K562 (cell line): ENCODE data around the gene SLC25A51. TPM values are rescaled to one million over a fixed set of nuclear protein-coding genes. Genes with fewer than 3 reads are reported as not detected.
A peak's percentile ranks its signal among the peaks of the same experiment; 100 is the strongest.

ENCODE experiments used
- CBX1 ChIP-seq: sonication (generic); IDR thresholded peaks from 2 replicates; pipeline ENCODE4 v1.6.1; 2016; ENCODE audit warnings: antibody characterized with exemption, low read depth, mild to moderate bottlenecking
- DMBX1 ChIP-seq: fragments of 250-450 bp; sonication (Bioruptor Pico); IDR thresholded peaks from 2 replicates; pipeline ENCODE4 v1.8.0; 2022; ENCODE audit warnings: inconsistent platforms, mild to moderate bottlenecking, moderate library complexity, borderline replicate concordance
- L3MBTL2 ChIP-seq: fragments of 450-650 bp; IDR thresholded peaks from 2 replicates; pipeline ENCODE4 v1.6.1; 2016; ENCODE audit warnings: mild to moderate bottlenecking, moderate library complexity
- MECOM ChIP-seq: fragments of 250-450 bp; sonication (Bioruptor Pico); IDR thresholded peaks from 2 replicates; pipeline ENCODE4 v1.8.0; 2022; ENCODE audit warnings: inconsistent platforms
- MEF2D ChIP-seq: conservative IDR thresholded peaks from 2 replicates; pipeline ENCODE4 v1.6.1; 2016; ENCODE audit warnings: low read depth, missing genetic modification characterization, missing compliant biosample characterization
- PHF20 ChIP-seq: fragments of 450-650 bp; IDR thresholded peaks from 2 replicates; pipeline ENCODE4 v1.6.1; 2018; ENCODE audit not compliant: partially characterized antibody
- PHF21A ChIP-seq: fragments of 450-650 bp; IDR thresholded peaks from 2 replicates; pipeline ENCODE4 v1.6.1; 2017; ENCODE audit warnings: low read depth, borderline replicate concordance
- SMAD2 ChIP-seq: fragments of 150-350 bp; IDR thresholded peaks from 2 replicates; pipeline ENCODE4 v1.6.1; 2014; ENCODE audit warnings: low read depth, mild to moderate bottlenecking, low read length
- SRSF3 ChIP-seq: fragments of 200-400 bp; formaldehyde crosslinking; IDR thresholded peaks from 2 replicates; pipeline ENCODE4 v1.6.1; 2016; ENCODE audit warnings: mild to moderate bottlenecking, low read length, moderate library complexity; ENCODE audit not compliant: insufficient read depth
- TOE1 ChIP-seq, 2 experiments: fragments of 450-650 bp in 1 of 2; sonication (generic) in 1 of 2; formaldehyde crosslinking in 1 of 2; IDR thresholded peaks; 2 replicates each; pipeline versions ENCODE4 v1.7.1 to v1.8.0; 2016 to 2022; ENCODE audit warnings: borderline replicate concordance in 2 of 2, mild to moderate bottlenecking in 2 of 2, antibody characterized with exemption in 1 of 2, inconsistent platforms in 1 of 2, low read depth in 1 of 2, missing genetic modification reagents in 1 of 2, moderate library complexity in 1 of 2
- ZNF174 ChIP-seq: fragments of 250-450 bp; sonication (Bioruptor Pico); IDR thresholded peaks from 2 replicates; pipeline ENCODE4 v1.4.0; 2020; ENCODE audit warnings: mild to moderate bottlenecking
- ZNF253 ChIP-seq: fragments of 250-450 bp; sonication (Bioruptor Pico); conservative IDR thresholded peaks from 2 replicates; pipeline ENCODE4 v1.6.1; 2021; ENCODE audit warnings: mild to moderate bottlenecking
- ZNF324 ChIP-seq: fragments of 250-450 bp; sonication (Bioruptor Pico); IDR thresholded peaks from 2 replicates; pipeline ENCODE4 v1.4.0; 2020; ENCODE audit warnings: mild to moderate bottlenecking
- ZNF780A ChIP-seq: fragments of 250-450 bp; sonication (Bioruptor Pico); IDR thresholded peaks from 2 replicates; pipeline ENCODE4 v1.5.0; 2021; ENCODE audit warnings: mild to moderate bottlenecking
- polyA plus RNA-seq, 8 experiments: library from polyadenylated mRNA; depleted of rRNA in 4 of 8; stranded (reverse) in 5 of 8; unstranded in 3 of 8; fragments of >200 nt; fragmentation: Nextera tagmentation in 2 of 8; fragmentation: Illumina TruSeq in 1 of 8; extraction: Ambion mirVana in 2 of 8; extraction: Trizol in 1 of 8; gene quantifications; 2 replicates each; pipeline versions ENCODE4 v1.2.1 to v1.2.3, GENCODE V29; 2011 to 2014; ENCODE audit warnings: inconsistent platforms in 1 of 8, missing spikeins in 1 of 8
- total RNA-seq, 7 experiments: library from RNA; depleted of rRNA in 6 of 7; stranded (reverse); fragments of >200 nt in 6 of 7; fragmentation: Illumina TruSeq in 2 of 7; extraction: Trizol in 2 of 7; gene quantifications; 2 replicates each; pipeline versions ENCODE4 v1.2.1 to v1.2.3, GENCODE V29; 2011 to 2021; ENCODE audit warnings: low replicate concordance in 1 of 7
- TF ChIP-seq, protein P1 (sequence below): fragments of 250-450 bp; sonication (Bioruptor Pico); IDR thresholded peaks from 2 replicates; pipeline ENCODE4 v1.8.0; 2021; ENCODE audit warnings: moderate library complexity, mild to moderate bottlenecking, inconsistent platforms
- TF ChIP-seq, protein P2 (sequence below), 2 experiments: fragments of 450-650 bp; IDR thresholded peaks; 2 replicates each; pipeline ENCODE4 v1.6.1; 2018; ENCODE audit warnings: mild to moderate bottlenecking in 2 of 2, low read depth in 1 of 2; ENCODE audit not compliant: partially characterized antibody in 2 of 2
- TF ChIP-seq, protein P3 (sequence below), 2 experiments: fragments of 450-650 bp in 1 of 2; IDR thresholded peaks; 2 replicates each; pipeline ENCODE4 v1.6.1; 2011 to 2017; ENCODE audit warnings: low read depth in 2 of 2, antibody characterized with exemption in 1 of 2, borderline replicate concordance in 1 of 2, low read length in 1 of 2, mild to moderate bottlenecking in 1 of 2, mixed read lengths in 1 of 2; ENCODE audit not compliant: control insufficient read depth in 1 of 2

The SLC25A51 gene
- total and polyA plus RNA-seq, 9 of the 15 experiments (the other 6 are each of a cell fraction or from before 2014, with no cell fraction given) = 9.1 to 40.7 (median 24.5) TPM

DNA sequence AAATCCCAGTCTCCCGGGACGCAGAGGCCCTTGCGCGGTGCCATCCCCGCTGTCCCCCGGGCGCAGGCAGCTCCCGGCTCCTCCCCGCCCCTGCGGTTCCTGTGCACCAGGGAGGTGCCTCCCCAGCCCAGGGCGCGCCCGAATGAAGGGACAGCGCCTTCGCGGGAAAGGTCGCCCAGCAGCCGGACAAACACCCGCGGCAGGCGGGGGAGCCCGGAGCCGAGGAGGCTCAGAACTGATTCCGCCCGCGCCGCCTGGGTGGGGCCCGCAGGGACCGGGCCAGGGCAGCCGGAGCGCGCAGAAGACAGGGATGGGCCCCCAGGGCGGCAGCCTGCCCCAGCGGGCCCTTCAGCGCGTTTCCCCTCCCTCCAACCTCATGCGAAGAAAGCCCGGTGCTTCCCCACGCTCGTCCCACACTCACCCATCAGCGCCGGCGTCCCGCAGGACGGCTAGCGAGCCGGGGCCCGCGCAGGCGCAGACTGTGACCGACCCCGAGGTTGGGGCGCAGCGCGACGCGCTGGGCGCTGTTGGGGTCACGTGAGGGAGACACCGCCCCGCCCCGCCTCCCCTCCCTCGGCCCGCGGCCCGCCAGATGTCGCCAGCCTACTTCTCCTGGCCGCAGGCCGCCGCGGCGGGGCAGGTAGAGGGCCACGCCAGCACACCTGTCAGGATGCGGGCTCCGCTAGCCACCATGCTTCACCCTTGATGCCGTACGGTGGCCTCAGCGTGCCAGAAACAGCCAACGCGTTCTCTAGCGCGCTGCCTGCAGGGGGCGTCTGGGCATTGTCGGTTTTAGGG lies at the start of gene SLC25A51 (continued):
- TF ChIP-seq, protein P1, sequence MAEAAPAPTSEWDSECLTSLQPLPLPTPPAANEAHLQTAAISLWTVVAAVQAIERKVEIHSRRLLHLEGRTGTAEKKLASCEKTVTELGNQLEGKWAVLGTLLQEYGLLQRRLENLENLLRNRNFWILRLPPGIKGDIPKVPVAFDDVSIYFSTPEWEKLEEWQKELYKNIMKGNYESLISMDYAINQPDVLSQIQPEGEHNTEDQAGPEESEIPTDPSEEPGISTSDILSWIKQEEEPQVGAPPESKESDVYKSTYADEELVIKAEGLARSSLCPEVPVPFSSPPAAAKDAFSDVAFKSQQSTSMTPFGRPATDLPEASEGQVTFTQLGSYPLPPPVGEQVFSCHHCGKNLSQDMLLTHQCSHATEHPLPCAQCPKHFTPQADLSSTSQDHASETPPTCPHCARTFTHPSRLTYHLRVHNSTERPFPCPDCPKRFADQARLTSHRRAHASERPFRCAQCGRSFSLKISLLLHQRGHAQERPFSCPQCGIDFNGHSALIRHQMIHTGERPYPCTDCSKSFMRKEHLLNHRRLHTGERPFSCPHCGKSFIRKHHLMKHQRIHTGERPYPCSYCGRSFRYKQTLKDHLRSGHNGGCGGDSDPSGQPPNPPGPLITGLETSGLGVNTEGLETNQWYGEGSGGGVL (CRISPR knock-in tag) = no peak
- TF ChIP-seq ZNF324 (CRISPR knock-in tag) (0 out of 2 replicates have a peak, but pooled peaks have one; percentile 36), SMAD2 (no peak), ZNF253 (CRISPR knock-in tag) (no peak), MECOM (CRISPR knock-in tag) (peak; percentile 50; the same call in 1 of the 2 replicates), PHF21A (peak; percentile 69; the same call in 1 of the 2 replicates), ZNF780A (CRISPR knock-in tag) (no peak), TOE1 (IDR thresholded peaks at IDR 0.05; ENCODE audit: borderline replicate concordance) (peak; percentile 95), TOE1 (CRISPR knock-in tag; IDR thresholded peaks at IDR 0.05; ENCODE audit: borderline replicate concordance, low read depth) (no peak), SRSF3 (no peak), CBX1 (peak; percentile 89), PHF20 (peak; percentile 85), L3MBTL2 (peak; percentile 94), ZNF174 (CRISPR knock-in tag) (no peak), MEF2D (tag) (no peak), DMBX1 (CRISPR knock-in tag) (peak; percentile 78; the same call in 1 of the 2 replicates)
- TF ChIP-seq, protein P2, sequence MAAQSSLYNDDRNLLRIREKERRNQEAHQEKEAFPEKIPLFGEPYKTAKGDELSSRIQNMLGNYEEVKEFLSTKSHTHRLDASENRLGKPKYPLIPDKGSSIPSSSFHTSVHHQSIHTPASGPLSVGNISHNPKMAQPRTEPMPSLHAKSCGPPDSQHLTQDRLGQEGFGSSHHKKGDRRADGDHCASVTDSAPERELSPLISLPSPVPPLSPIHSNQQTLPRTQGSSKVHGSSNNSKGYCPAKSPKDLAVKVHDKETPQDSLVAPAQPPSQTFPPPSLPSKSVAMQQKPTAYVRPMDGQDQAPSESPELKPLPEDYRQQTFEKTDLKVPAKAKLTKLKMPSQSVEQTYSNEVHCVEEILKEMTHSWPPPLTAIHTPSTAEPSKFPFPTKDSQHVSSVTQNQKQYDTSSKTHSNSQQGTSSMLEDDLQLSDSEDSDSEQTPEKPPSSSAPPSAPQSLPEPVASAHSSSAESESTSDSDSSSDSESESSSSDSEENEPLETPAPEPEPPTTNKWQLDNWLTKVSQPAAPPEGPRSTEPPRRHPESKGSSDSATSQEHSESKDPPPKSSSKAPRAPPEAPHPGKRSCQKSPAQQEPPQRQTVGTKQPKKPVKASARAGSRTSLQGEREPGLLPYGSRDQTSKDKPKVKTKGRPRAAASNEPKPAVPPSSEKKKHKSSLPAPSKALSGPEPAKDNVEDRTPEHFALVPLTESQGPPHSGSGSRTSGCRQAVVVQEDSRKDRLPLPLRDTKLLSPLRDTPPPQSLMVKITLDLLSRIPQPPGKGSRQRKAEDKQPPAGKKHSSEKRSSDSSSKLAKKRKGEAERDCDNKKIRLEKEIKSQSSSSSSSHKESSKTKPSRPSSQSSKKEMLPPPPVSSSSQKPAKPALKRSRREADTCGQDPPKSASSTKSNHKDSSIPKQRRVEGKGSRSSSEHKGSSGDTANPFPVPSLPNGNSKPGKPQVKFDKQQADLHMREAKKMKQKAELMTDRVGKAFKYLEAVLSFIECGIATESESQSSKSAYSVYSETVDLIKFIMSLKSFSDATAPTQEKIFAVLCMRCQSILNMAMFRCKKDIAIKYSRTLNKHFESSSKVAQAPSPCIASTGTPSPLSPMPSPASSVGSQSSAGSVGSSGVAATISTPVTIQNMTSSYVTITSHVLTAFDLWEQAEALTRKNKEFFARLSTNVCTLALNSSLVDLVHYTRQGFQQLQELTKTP (IDR thresholded peaks at IDR 0.05; ENCODE audit: low read depth in 1 of 2, partially characterized antibody in 2 of 2) = no peak
- TF ChIP-seq, protein P3, sequence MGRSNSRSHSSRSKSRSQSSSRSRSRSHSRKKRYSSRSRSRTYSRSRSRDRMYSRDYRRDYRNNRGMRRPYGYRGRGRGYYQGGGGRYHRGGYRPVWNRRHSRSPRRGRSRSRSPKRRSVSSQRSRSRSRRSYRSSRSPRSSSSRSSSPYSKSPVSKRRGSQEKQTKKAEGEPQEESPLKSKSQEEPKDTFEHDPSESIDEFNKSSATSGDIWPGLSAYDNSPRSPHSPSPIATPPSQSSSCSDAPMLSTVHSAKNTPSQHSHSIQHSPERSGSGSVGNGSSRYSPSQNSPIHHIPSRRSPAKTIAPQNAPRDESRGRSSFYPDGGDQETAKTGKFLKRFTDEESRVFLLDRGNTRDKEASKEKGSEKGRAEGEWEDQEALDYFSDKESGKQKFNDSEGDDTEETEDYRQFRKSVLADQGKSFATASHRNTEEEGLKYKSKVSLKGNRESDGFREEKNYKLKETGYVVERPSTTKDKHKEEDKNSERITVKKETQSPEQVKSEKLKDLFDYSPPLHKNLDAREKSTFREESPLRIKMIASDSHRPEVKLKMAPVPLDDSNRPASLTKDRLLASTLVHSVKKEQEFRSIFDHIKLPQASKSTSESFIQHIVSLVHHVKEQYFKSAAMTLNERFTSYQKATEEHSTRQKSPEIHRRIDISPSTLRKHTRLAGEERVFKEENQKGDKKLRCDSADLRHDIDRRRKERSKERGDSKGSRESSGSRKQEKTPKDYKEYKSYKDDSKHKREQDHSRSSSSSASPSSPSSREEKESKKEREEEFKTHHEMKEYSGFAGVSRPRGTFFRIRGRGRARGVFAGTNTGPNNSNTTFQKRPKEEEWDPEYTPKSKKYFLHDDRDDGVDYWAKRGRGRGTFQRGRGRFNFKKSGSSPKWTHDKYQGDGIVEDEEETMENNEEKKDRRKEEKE (IDR thresholded peaks at IDR 0.05; ENCODE audit: borderline replicate concordance in 1 of 2, control insufficient read depth in 1 of 2, low read depth in 2 of 2, low read length in 1 of 2) = 0 out of 4 replicates have a peak, but pooled peaks of 1 of the 2 experiments have one; percentile 57
